ENCODE data around the gene CHAMP1. TPM values are rescaled to one million over a fixed set of nuclear protein-coding genes. Genes with fewer than 3 reads are reported as not detected.

Gene CHAMP1
- total RNA-seq, 3 donors from 2014 or later (not counting 1 experiment from before 2014, with no cell fraction given) = 6.1 to 11.3 (median 7.9) TPM

- H3K27me3 Mint-ChIP-seq (ENCODE audit: low read depth in 2 of 2) = no peaks in the 10 kb centered on the region
- over 99% methylated on average over 11 of the region's 11 CpGs for WGBS (ENCODE audit: insufficient coverage)
- DNase-seq = no peak
- Histone ChIP-seq H3K27me3 (ENCODE audit: control insufficient read depth, insufficient read depth, low read length) (no peaks in the 10 kb centered on the region), H3K4me1 (ENCODE audit: control insufficient read depth, insufficient read depth, low read length) (no peaks in the 10 kb centered on the region), H3K36me3 (ENCODE audit: control insufficient read depth, insufficient read depth, low read length) (peaks cover 50% of the 10 kb centered on the region), H3K9me3 (ENCODE audit: control insufficient read depth, insufficient read depth, low read length) (no peaks in the 10 kb centered on the region), H3K27ac (ENCODE audit: low read length) (no peak overlapping the region), H3K4me3 (ENCODE audit: low read length) (no peak overlapping the region)
- no peak overlapping the region for H3K4me3 Mint-ChIP-seq
- peaks cover 4% of the 10 kb centered on the region in 2 donors for H3K4me1 Mint-ChIP-seq
- no peak overlapping the region for H3K27ac Mint-ChIP-seq
- H3K36me3 Mint-ChIP-seq = peaks cover 8% of the 10 kb centered on the region
- ATAC-seq = no peak
- no peak for TF ChIP-seq CTCF (IDR thresholded peaks at IDR 0.05)
- intact Hi-C loops (cut with micrococcal nuclease) = no loop called here
- no peaks in the 10 kb centered on the region for H3K9me3 Mint-ChIP-seq
Measured at GRCh38 chr13:114303700-114304327, 10.5 kb upstream of the CHAMP1 start.

- peaks cover 8% of the 10 kb centered on the region for H3K36me3 Mint-ChIP-seq
- TF ChIP-seq CTCF (IDR thresholded peaks at IDR 0.05) = no peak
- H3K27me3 Mint-ChIP-seq (ENCODE audit: low read depth in 2 of 2) = no peaks in the 10 kb centered on the region
- intact Hi-C loops (cut with micrococcal nuclease) = no loop called here
- WGBS (ENCODE audit: insufficient coverage) = 97% methylated on average over 13 of the region's 13 CpGs
- H3K4me3 Mint-ChIP-seq = no peak overlapping the region
- H3K27ac ChIP-seq (ENCODE audit: low read length) = no peak overlapping the region
- H3K36me3 ChIP-seq (ENCODE audit: control insufficient read depth, insufficient read depth, low read length) = peaks cover 43% of the 10 kb centered on the region
- H3K27ac Mint-ChIP-seq = no peak overlapping the region
- peaks cover 4% of the 10 kb centered on the region in 2 donors for H3K4me1 Mint-ChIP-seq
- no peak overlapping the region for H3K4me3 ChIP-seq (ENCODE audit: low read length)
- no peaks in the 10 kb centered on the region for H3K9me3 Mint-ChIP-seq
- DNase-seq (no peak), ATAC-seq (no peak)
- no peaks in the 10 kb centered on the region for H3K9me3 ChIP-seq (ENCODE audit: control insufficient read depth, insufficient read depth, low read length)
- no peaks in the 10 kb centered on the region for H3K27me3 ChIP-seq (ENCODE audit: control insufficient read depth, insufficient read depth, low read length)
- H3K4me1 ChIP-seq (ENCODE audit: control insufficient read depth, insufficient read depth, low read length) = no peaks in the 10 kb centered on the region
Measured at GRCh38 chr13:114304346-114305034, 9.8 kb upstream of the CHAMP1 start.

GRCh38 chr13:114309086-114309485 lies 5.2 kb upstream of the CHAMP1 start:
- Histone ChIP-seq H3K4me3 (ENCODE audit: low read length) (no peak overlapping the region), H3K27ac (ENCODE audit: low read length) (no peak overlapping the region), H3K27me3 (ENCODE audit: control insufficient read depth, insufficient read depth, low read length) (no peaks in the 10 kb centered on the region), H3K9me3 (ENCODE audit: control insufficient read depth, insufficient read depth, low read length) (no peaks in the 10 kb centered on the region), H3K36me3 (ENCODE audit: control insufficient read depth, insufficient read depth, low read length) (peaks cover 19% of the 10 kb centered on the region), H3K4me1 (ENCODE audit: control insufficient read depth, insufficient read depth, low read length) (peaks cover 8% of the 10 kb centered on the region)
- no peaks in the 10 kb centered on the region for H3K9me3 Mint-ChIP-seq
- intact Hi-C loops (cut with micrococcal nuclease) = no loop called here
- no peaks in the 10 kb centered on the region for H3K36me3 Mint-ChIP-seq
- no peak for TF ChIP-seq CTCF (IDR thresholded peaks at IDR 0.05)
- WGBS (ENCODE audit: insufficient coverage) = 100% methylated on average over 2 of the region's 2 CpGs
- H3K27me3 Mint-ChIP-seq (ENCODE audit: low read depth in 2 of 2) = no peaks in the 10 kb centered on the region
- peaks cover 13% of the 10 kb centered on the region in 2 donors for H3K4me1 Mint-ChIP-seq
- ATAC-seq = no peak
- no peak for DNase-seq
- H3K4me3 Mint-ChIP-seq = no peak overlapping the region
- no peak overlapping the region for H3K27ac Mint-ChIP-seq

Measured in natural killer cell (primary cell).